Measurements from ENCODE around the gene POMGNT1. TPM values are rescaled to one million over a fixed set of nuclear protein-coding genes. Genes with fewer than 3 reads are reported as not detected.

Gene POMGNT1
- total and polyA plus RNA-seq, 2 of the 13 experiments (the other 11 are each of a cell fraction or from before 2014, with no cell fraction given), result 33.9 to 46.8 TPM

DNA sequence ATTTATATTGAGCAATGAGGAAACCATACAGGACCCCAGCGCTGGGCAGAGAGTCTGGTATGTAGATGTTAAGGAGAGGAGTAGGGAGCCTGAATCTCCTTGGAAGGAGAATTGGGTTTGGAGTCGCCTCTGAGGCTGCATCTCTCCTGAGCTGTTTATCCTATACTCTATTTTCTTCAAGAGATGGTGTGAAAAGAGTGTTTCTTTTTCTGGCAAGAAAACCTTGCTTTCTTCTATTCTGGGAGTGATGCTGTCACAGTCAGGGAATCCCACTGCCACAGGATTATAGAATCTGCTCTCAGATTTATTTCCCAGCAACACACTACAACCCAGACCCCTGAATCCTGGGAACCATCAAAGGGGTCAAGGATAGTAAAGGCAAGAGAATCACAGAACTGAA, 8.2 kb upstream of the POMGNT1 start:
- no peak overlapping the region for H2AFZ ChIP-seq (ENCODE audit: low read length)
- H3K27me3 ChIP-seq (ENCODE audit: control insufficient read depth in 1 of 2, insufficient read depth in 2 of 2, low read length in 2 of 2), result 0 out of 5 replicates have a peak, but pooled peaks cover 0 to 6% of the 10 kb centered on the region in 2 experiments
- H3K4me1 ChIP-seq (ENCODE audit: insufficient read depth, low read length), result peaks cover 8% of the 10 kb centered on the region; the same call in 1 of the 2 replicates
- no peak for DNase-seq (ENCODE audit: low spot score)
- ChIA-PET CTCF (ENCODE audit: low intra/inter-chr PET ratio, low total read pairs) (no interaction called here), POLR2A (no interaction called here)
- no peak overlapping the region for H3K4me2 ChIP-seq (ENCODE audit: low read depth, low read length)
- H3K4me3 ChIP-seq (replicated peaks in 1 of 3; ENCODE audit: insufficient read depth in 1 of 3, low read depth in 2 of 3, low read length in 3 of 3), result no peak overlapping the region
- WGBS (ENCODE audit: low lambda C conversion rate), result 21% methylated on average over 2 of the region's 2 CpGs
- BruUV-seq (replicated peaks), result no TSS peak
- no peak for FAIRE-seq
- no peak overlapping the region for H3K9ac ChIP-seq (ENCODE audit: insufficient read depth, low read depth, low read length)
- H3K27ac ChIP-seq (ENCODE audit: extremely low read length, insufficient read depth, low read length), result no peak overlapping the region
- no peaks in the 10 kb centered on the region for H3K79me2 ChIP-seq (ENCODE audit: insufficient read depth, low read length)
- H4K20me1 ChIP-seq (ENCODE audit: insufficient read depth, low read length), result no peaks in the 10 kb centered on the region
- no peaks in the 10 kb centered on the region for H3K36me3 ChIP-seq (replicated peaks in 1 of 2; ENCODE audit: control insufficient read depth in 1 of 2, insufficient read depth in 2 of 2, low read length in 2 of 2)
- no peak for ATAC-seq
- no peak for TF ChIP-seq ARNT (IDR thresholded peaks at IDR 0.05)
- in situ Hi-C loops (cut with HindIII; ENCODE audit: extremely low pct_ligation_motif_present, low pct_unique_long_range_greater_than_20kb), result no loop called here
- intact Hi-C loops (cut with micrococcal nuclease; ENCODE audit: unreplicated experiment), result no loop called here
- no peaks in the 10 kb centered on the region for H3K9me3 ChIP-seq (ENCODE audit: low read length)

DNA sequence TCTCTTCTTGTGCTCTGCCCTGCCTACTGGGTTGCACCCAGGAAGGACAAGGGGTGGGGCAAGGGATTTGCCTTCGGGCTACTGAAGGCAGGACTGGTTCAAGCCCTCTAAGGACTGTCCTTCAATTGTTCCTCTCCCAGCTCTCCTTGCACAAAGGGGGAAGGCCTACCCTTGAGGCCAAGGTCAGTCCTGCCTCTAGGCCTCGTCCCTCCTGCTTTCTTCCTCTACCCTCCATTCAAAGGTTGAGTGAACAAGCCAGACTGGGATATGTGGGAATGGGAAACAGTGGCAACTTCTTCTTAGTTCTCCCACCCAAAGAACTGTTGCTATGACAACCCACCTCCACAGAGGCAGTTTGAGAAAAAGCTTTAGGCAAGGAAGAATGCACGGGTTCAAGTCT, 7.6 kb upstream of the POMGNT1 start:
- H3K4me1 ChIP-seq (ENCODE audit: insufficient read depth, low read length), result peaks cover 8% of the 10 kb centered on the region; the same call in 1 of the 2 replicates
- H3K79me2 ChIP-seq (ENCODE audit: insufficient read depth, low read length), result no peaks in the 10 kb centered on the region
- H4K20me1 ChIP-seq (ENCODE audit: insufficient read depth, low read length), result no peaks in the 10 kb centered on the region
- DNase-seq (ENCODE audit: low spot score) (no peak), ATAC-seq (peak; percentile 40), FAIRE-seq (no peak)
- H3K9me3 ChIP-seq (ENCODE audit: low read length), result no peaks in the 10 kb centered on the region
- no peaks in the 10 kb centered on the region for H3K36me3 ChIP-seq (replicated peaks in 1 of 2; ENCODE audit: control insufficient read depth in 1 of 2, insufficient read depth in 2 of 2, low read length in 2 of 2)
- no peak overlapping the region for H3K4me2 ChIP-seq (ENCODE audit: low read depth, low read length)
- 14% methylated on average over 3 of the region's 3 CpGs for WGBS (ENCODE audit: low lambda C conversion rate)
- H3K27me3 ChIP-seq (ENCODE audit: control insufficient read depth in 1 of 2, insufficient read depth in 2 of 2, low read length in 2 of 2), result 0 out of 5 replicates have a peak, but pooled peaks cover 0 to 6% of the 10 kb centered on the region in 2 experiments
- in situ Hi-C loops (cut with HindIII; ENCODE audit: extremely low pct_ligation_motif_present, low pct_unique_long_range_greater_than_20kb), result no loop called here
- ChIA-PET CTCF (ENCODE audit: low intra/inter-chr PET ratio, low total read pairs) (no interaction called here), POLR2A (no interaction called here)
- H3K9ac ChIP-seq (ENCODE audit: insufficient read depth, low read depth, low read length), result no peak overlapping the region
- TF ChIP-seq RFX1 (IDR thresholded peaks at IDR 0.05), result peak; percentile 38; the same call in 1 of the 2 replicates
- TF ChIP-seq ZNF17 (CRISPR knock-in tag; IDR thresholded peaks at IDR 0.05), result no peak
- no peak for TF ChIP-seq ZNF383 (CRISPR knock-in tag; IDR thresholded peaks at IDR 0.05; ENCODE audit: borderline replicate concordance)
- TF ChIP-seq, protein P1, sequence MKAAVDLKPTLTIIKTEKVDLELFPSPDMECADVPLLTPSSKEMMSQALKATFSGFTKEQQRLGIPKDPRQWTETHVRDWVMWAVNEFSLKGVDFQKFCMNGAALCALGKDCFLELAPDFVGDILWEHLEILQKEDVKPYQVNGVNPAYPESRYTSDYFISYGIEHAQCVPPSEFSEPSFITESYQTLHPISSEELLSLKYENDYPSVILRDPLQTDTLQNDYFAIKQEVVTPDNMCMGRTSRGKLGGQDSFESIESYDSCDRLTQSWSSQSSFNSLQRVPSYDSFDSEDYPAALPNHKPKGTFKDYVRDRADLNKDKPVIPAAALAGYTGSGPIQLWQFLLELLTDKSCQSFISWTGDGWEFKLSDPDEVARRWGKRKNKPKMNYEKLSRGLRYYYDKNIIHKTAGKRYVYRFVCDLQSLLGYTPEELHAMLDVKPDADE (CRISPR knock-in tag; IDR thresholded peaks at IDR 0.05), result no peak
- TF ChIP-seq FOXK2 (IDR thresholded peaks at IDR 0.05), result no peak
- TF ChIP-seq, protein P2, sequence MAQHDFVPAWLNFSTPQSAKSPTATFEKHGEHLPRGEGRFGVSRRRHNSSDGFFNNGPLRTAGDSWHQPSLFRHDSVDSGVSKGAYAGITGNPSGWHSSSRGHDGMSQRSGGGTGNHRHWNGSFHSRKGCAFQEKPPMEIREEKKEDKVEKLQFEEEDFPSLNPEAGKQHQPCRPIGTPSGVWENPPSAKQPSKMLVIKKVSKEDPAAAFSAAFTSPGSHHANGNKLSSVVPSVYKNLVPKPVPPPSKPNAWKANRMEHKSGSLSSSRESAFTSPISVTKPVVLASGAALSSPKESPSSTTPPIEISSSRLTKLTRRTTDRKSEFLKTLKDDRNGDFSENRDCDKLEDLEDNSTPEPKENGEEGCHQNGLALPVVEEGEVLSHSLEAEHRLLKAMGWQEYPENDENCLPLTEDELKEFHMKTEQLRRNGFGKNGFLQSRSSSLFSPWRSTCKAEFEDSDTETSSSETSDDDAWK (CRISPR knock-in tag; IDR thresholded peaks at IDR 0.05), result no peak
- no peak for TF ChIP-seq NFKBIZ (CRISPR knock-in tag; IDR thresholded peaks at IDR 0.05)
- no peak overlapping the region for H3K27ac ChIP-seq (ENCODE audit: extremely low read length, insufficient read depth, low read length)
- no peak overlapping the region for H3K4me3 ChIP-seq (replicated peaks in 1 of 3; ENCODE audit: insufficient read depth in 1 of 3, low read depth in 2 of 3, low read length in 3 of 3)
- BruUV-seq (replicated peaks), result no TSS peak
- intact Hi-C loops (cut with micrococcal nuclease; ENCODE audit: unreplicated experiment), result no loop called here
- no peak overlapping the region for H2AFZ ChIP-seq (ENCODE audit: low read length)

Measured in HepG2 (cell line).